Measurements from ENCODE around the gene ARHGAP12.
A peak's percentile ranks its signal among the peaks of the same experiment; 100 is the strongest.

ARHGAP12 gene

GRCh38 chr10:31963589-31963980 lies 35.0 kb upstream of the ARHGAP12 start:
- no peak overlapping the region for H3K4me3 ChIP-seq (ENCODE audit: low read length)

DNA sequence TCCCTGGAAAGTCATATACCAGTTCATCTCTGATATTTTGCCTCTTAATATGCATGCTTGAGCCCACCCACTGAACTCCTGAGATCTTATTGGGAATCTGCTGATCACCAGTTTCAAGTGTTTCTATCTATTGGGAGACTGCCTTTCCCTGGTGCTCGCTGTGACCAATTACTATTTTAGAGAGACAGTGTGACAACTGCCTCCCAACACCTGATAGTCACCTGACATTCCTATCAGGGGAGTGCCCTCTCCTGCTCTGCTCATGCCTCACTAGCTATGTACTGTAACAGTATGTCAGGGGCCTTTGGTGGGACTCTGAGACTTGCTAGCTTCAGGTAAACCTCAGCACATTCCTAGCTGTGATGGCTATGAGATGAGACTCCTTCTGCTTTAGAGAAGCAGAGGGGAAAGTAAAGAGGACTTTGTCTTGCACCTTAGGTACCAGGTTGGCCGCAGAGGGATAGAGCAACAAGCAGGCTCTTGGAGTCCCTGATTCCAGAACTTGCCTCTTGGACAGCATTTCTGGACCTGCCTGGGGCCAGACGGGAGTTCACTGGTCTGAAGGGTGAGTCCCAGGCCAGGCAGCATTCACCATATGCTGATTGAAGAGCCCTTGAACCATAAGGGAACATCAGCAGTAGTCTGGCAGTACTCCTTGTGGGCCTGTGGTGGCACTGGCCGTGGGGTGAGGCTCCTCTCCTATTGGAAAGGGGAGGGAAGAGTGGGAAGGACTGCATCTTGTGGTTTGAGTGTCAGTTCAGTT lies 34.4 kb upstream of the ARHGAP12 start:
- TF ChIP-seq, protein P1, sequence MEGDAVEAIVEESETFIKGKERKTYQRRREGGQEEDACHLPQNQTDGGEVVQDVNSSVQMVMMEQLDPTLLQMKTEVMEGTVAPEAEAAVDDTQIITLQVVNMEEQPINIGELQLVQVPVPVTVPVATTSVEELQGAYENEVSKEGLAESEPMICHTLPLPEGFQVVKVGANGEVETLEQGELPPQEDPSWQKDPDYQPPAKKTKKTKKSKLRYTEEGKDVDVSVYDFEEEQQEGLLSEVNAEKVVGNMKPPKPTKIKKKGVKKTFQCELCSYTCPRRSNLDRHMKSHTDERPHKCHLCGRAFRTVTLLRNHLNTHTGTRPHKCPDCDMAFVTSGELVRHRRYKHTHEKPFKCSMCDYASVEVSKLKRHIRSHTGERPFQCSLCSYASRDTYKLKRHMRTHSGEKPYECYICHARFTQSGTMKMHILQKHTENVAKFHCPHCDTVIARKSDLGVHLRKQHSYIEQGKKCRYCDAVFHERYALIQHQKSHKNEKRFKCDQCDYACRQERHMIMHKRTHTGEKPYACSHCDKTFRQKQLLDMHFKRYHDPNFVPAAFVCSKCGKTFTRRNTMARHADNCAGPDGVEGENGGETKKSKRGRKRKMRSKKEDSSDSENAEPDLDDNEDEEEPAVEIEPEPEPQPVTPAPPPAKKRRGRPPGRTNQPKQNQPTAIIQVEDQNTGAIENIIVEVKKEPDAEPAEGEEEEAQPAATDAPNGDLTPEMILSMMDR (conservative IDR thresholded peaks at IDR 0.05; ENCODE audit: low read length) = no peak
- DNase-seq (ENCODE audit: low read depth) = no peak
- no peak overlapping the region for H3K4me3 ChIP-seq (ENCODE audit: low read length)

More at GRCh38 chr10:31963589-31963980, 35.0 kb upstream of the ARHGAP12 start:
- no peak for DNase-seq (ENCODE audit: low read depth)
- TF ChIP-seq, protein P1 (conservative IDR thresholded peaks at IDR 0.05; ENCODE audit: low read length) = no peak

GRCh38 chr10:31961277-31962074 lies 32.8 kb upstream of the ARHGAP12 start:
- peak; percentile 67 for DNase-seq (ENCODE audit: low read depth)
- TF ChIP-seq, protein P1 (conservative IDR thresholded peaks at IDR 0.05; ENCODE audit: low read length) = no peak; the same call in 1 of the 2 replicates
- H3K4me3 ChIP-seq (ENCODE audit: low read length) = no peak overlapping the region

GRCh38 chr10:31959461-31960173 lies 31.0 kb upstream of the ARHGAP12 start:
- TF ChIP-seq, protein P1 (conservative IDR thresholded peaks at IDR 0.05; ENCODE audit: low read length) = no peak
- no peak overlapping the region for H3K4me3 ChIP-seq (ENCODE audit: low read length)
- no peak for DNase-seq (ENCODE audit: low read depth)

- DNase-seq (ENCODE audit: low read depth) = no peak
- TF ChIP-seq, protein P1 (conservative IDR thresholded peaks at IDR 0.05; ENCODE audit: low read length) = no peak
- H3K4me3 ChIP-seq (ENCODE audit: low read length) = no peak overlapping the region
Observed at GRCh38 chr10:31958856-31959255, 30.2 kb upstream of the ARHGAP12 start.

DNA sequence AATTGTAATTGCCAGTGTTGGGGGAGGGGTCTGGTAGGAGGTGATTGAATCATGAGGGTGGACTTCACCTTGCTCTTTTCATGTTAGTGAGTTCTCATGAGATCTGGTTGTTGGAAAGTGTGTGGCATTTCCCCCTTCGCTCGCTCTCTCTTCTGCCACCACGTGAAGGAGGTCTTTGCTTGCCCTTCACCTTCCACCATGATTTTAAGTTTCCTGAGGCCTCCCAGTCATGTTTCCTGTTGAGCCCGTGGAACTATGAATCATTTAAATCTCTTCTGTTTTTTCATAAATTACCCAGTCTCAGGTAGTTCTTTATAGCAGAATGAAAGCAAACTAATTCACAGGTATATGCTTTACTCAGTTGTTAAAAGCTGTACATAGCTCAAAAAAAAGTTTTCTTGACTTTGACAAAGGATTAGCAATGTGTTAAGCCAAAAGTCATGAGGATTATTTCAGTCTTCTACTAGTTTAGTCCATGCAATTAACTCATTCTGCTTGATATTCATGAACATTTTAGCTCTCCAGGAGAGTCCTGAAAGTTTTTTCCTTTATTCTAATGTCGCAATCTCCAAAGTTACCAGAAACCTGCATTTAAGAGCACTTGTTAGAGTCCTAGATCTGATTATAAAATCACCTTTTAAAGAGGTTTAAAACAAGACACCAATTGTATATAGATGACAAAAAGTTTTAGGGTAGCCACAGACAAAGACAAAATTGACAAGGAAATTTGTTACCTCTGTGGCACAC lies 27.7 kb upstream of the ARHGAP12 start:
- TF ChIP-seq, protein P1 (conservative IDR thresholded peaks at IDR 0.05; ENCODE audit: low read length) = no peak
- H3K4me3 ChIP-seq (ENCODE audit: low read length) = no peak overlapping the region
- DNase-seq (ENCODE audit: low read depth) = no peak
